Thyroid gland (tissue), 4 donors: ENCODE measurements around the gene GNG14. TPM values are rescaled to one million over a fixed set of nuclear protein-coding genes. Genes with fewer than 3 reads are reported as not detected.

ENCODE experiments used
- DNase-seq, 2 donors: peaks; one replicate each; pipeline ENCODE4 v3.0.0-alpha.2; 2019
- H3K27ac ChIP-seq, 3 donors: fragments of 200-600 bp; sonication (generic); 1 replicate in 2 of 3; 2 replicates in 1 of 3; pipeline ENCODE4 v1.5.1; 2016 to 2019; ENCODE audit warnings: mild to moderate bottlenecking in 1 of 3, moderate library complexity in 1 of 3
- H3K27me3 ChIP-seq: fragments of 200-600 bp; sonication (generic); one replicate; pipeline ENCODE4 v1.5.1; 2019
- H3K36me3 ChIP-seq, 2 donors: fragments of 200-600 bp; sonication (generic); one replicate each; pipeline ENCODE4 v1.5.1; 2016 to 2019
- H3K4me1 ChIP-seq, 2 donors: fragments of 200-600 bp; sonication (generic); one replicate each; pipeline ENCODE4 v1.5.1; 2017 to 2019
- H3K4me3 ChIP-seq, 3 donors: fragments of 200-600 bp; sonication (generic); replicated peaks in 1 of 3; 1 replicate in 2 of 3; 2 replicates in 1 of 3; pipeline ENCODE4 v1.5.1; 2016; ENCODE audit warnings: mild to moderate bottlenecking in 1 of 3
- H3K9me3 ChIP-seq: fragments of 200-600 bp; sonication (generic); one replicate; pipeline ENCODE4 v1.5.1; 2017
- CTCF ChIP-seq, 6 experiments: fragments of 200-600 bp in 3 of 6; fragments of 450-650 bp in 3 of 6; sonication (generic) in 3 of 6; IDR thresholded peaks; one replicate each; pipeline ENCODE4 v1.5.1; 2016 to 2019; ENCODE audit warnings: antibody characterized with exemption in 6 of 6, mild to moderate bottlenecking in 2 of 6, inconsistent platforms in 1 of 6, moderate library complexity in 1 of 6
- POLR2A ChIP-seq, 2 donors: fragments of 450-650 bp; IDR thresholded peaks; one replicate each; pipeline ENCODE4 v1.6.1; 2017; ENCODE audit warnings: antibody characterized with exemption in 2 of 2, mild to moderate bottlenecking in 2 of 2, moderate library complexity in 1 of 2
- WGBS, 2 donors: methylation state at CpG; one replicate each; pipeline ENCODE4 v1.1.5; 2017; 5-methylcytosine and 5-hydroxymethylcytosine counted together
- intact Hi-C: fragments of 100-400 bp; cut with DNase I; formaldehyde crosslinking; loops from one replicate; pipeline ENCODE4 v1.15.1; 2023
- total RNA-seq, 4 donors: library from RNA; depleted of rRNA; stranded (reverse); fragments of >200 nt; gene quantifications; one replicate each; pipeline ENCODE4 v1.2.3, GENCODE V29; 2016

Gene GNG14
- total RNA-seq, 4 donors from 2014 or later, result not detected

GRCh38 chr19:12667731-12668302, 20.0 kb upstream of the GNG14 start:
- TF ChIP-seq POLR2A (IDR thresholded peaks at IDR 0.05) (no peak), CTCF (IDR thresholded peaks at IDR 0.05) (no peak)

GRCh38 chr19:12668346-12668745, 19.5 kb upstream of the GNG14 start:
- H3K36me3 ChIP-seq, result peaks cover 10 to 13% of the 10 kb centered on the region in 2 donors
- peak overlapping the region; percentile 55 to 61 (median 61) for H3K4me3 ChIP-seq
- no peaks in the 10 kb centered on the region for H3K27me3 ChIP-seq
- H3K4me1 ChIP-seq, result peaks cover 21 to 34% of the 10 kb centered on the region in 2 donors
- DNase-seq, result no peak
- H3K27ac ChIP-seq, result peak overlapping the region in 2 of 3 donors; percentile 95 to 98
- WGBS, 2 donors, result 62 to 70% methylated on average over 7 to 8 of the region's 8 CpGs
- TF ChIP-seq CTCF (IDR thresholded peaks at IDR 0.05) (no peak), POLR2A (IDR thresholded peaks at IDR 0.05) (no peak)
- H3K9me3 ChIP-seq, result no peaks in the 10 kb centered on the region
- intact Hi-C loops, result no loop called here

More at GRCh38 chr19:12667731-12668302, 20.0 kb upstream of the GNG14 start:
- peaks cover 21 to 34% of the 10 kb centered on the region in 2 donors for H3K4me1 ChIP-seq
- no peak for DNase-seq
- peaks cover 7 to 16% of the 10 kb centered on the region in 2 donors for H3K36me3 ChIP-seq
- WGBS, 2 donors, result 75% methylated on average over 4 of the region's 4 CpGs
- H3K27ac ChIP-seq, result no peak overlapping the region
- peak overlapping the region in 1 of 3 donors; percentile 61 for H3K4me3 ChIP-seq
- H3K9me3 ChIP-seq, result no peaks in the 10 kb centered on the region
- H3K27me3 ChIP-seq, result no peaks in the 10 kb centered on the region
- intact Hi-C loops, result loop anchor here (2.0 kb wide), 1 partner anchor 103 kb away; no protein-coding TSS in a partner anchor

GRCh38 chr19:12668932-12669269, 18.9 kb upstream of the GNG14 start:
- Histone ChIP-seq H3K9me3 (no peaks in the 10 kb centered on the region), H3K27ac (peak overlapping the region; percentile 89 to 98 (median 95)), H3K36me3 (peaks cover 11 to 12% of the 10 kb centered on the region in 2 donors), H3K27me3 (no peaks in the 10 kb centered on the region), H3K4me1 (peaks cover 21 to 34% of the 10 kb centered on the region in 2 donors), H3K4me3 (peak overlapping the region; percentile 55 to 61 (median 61))
- no peak for TF ChIP-seq POLR2A (IDR thresholded peaks at IDR 0.05)
- no peak for TF ChIP-seq CTCF (IDR thresholded peaks at IDR 0.05)
- DNase-seq, result peak; percentile 56 to 68
- intact Hi-C loops, result no loop called here
- 0% methylated on average over 12 to 24 of the region's 24 CpGs for WGBS, 2 donors

- 0 to 1% methylated on average over 31 to 39 of the region's 64 CpGs for WGBS, 2 donors
- TF ChIP-seq CTCF (IDR thresholded peaks at IDR 0.05) (no peak), POLR2A (IDR thresholded peaks at IDR 0.05) (peak in 1 of 2 donors; percentile 50)
- intact Hi-C loops, result loop anchor here (10.0 kb wide), 1 partner anchor 175 kb away; no protein-coding TSS in a partner anchor
- H3K4me3 ChIP-seq, result peak overlapping the region; percentile 55 to 61 (median 61)
- H3K4me1 ChIP-seq, result peaks cover 21 to 34% of the 10 kb centered on the region in 2 donors
- peak; percentile 77 to 81 for DNase-seq
- H3K27me3 ChIP-seq, result no peaks in the 10 kb centered on the region
- peaks cover 17 to 19% of the 10 kb centered on the region in 2 donors for H3K36me3 ChIP-seq
- H3K27ac ChIP-seq, result peak overlapping the region; percentile 89 to 98 (median 95)
- H3K9me3 ChIP-seq, result no peaks in the 10 kb centered on the region
Observed at GRCh38 chr19:12669270-12670158, 18.3 kb upstream of the GNG14 start.
